ENCODE data around the gene ACTRT1.

The ACTRT1 gene

GRCh38 chrX:128052303-128052702 is at the start of gene ACTRT1:
Gene ACTRT1 (minus strand): TSS chrX:128052403. CDS start chrX:128052206, 197 bp downstream.
- Mint-ChIP-seq H3K4me3 (no peak within 1 kb of the TSS), H3K36me3 (ENCODE audit: low read depth) (no peaks in the 10 kb centered on the region), H3K4me1 (ENCODE audit: low read depth) (no peaks in the 10 kb centered on the region), H3K27ac (no peak within 1 kb of the TSS), H3K27me3 (no peaks in the 10 kb centered on the region), H3K9me3 (peaks cover under 1% of the 10 kb centered on the region)
- intact Hi-C loops (cut with micrococcal nuclease) = no loop called here

GRCh38 chrX:128078545-128078944 is 26.3 kb upstream of the ACTRT1 start:
- Mint-ChIP-seq H3K4me3 (no peak overlapping the region), H3K27ac (no peak overlapping the region), H3K9me3 (no peaks in the 10 kb centered on the region), H3K4me1 (ENCODE audit: low read depth) (no peaks in the 10 kb centered on the region), H3K27me3 (no peaks in the 10 kb centered on the region), H3K36me3 (ENCODE audit: low read depth) (no peaks in the 10 kb centered on the region)
- intact Hi-C loops (cut with micrococcal nuclease) = no loop called here

GRCh38 chrX:128057421-128057820 is 5.2 kb upstream of the ACTRT1 start:
- Mint-ChIP-seq H3K4me1 (ENCODE audit: low read depth) (no peaks in the 10 kb centered on the region), H3K36me3 (ENCODE audit: low read depth) (no peaks in the 10 kb centered on the region), H3K27me3 (no peaks in the 10 kb centered on the region), H3K27ac (no peak overlapping the region), H3K4me3 (no peak overlapping the region), H3K9me3 (peaks cover 21% of the 10 kb centered on the region)
- intact Hi-C loops (cut with micrococcal nuclease) = no loop called here

- intact Hi-C loops (cut with micrococcal nuclease) = no loop called here
- Mint-ChIP-seq H3K36me3 (ENCODE audit: low read depth) (no peaks in the 10 kb centered on the region), H3K4me1 (ENCODE audit: low read depth) (no peaks in the 10 kb centered on the region), H3K4me3 (no peak overlapping the region), H3K27ac (no peak overlapping the region), H3K9me3 (peaks cover 8% of the 10 kb centered on the region), H3K27me3 (no peaks in the 10 kb centered on the region)
Measured at GRCh38 chrX:128051526-128051925, 677 bp downstream of the ACTRT1 start.

GRCh38 chrX:128035318-128035717 is 16.9 kb downstream of the ACTRT1 start:
- Mint-ChIP-seq H3K4me3 (no peak overlapping the region), H3K36me3 (ENCODE audit: low read depth) (no peaks in the 10 kb centered on the region), H3K9me3 (peaks cover 7% of the 10 kb centered on the region), H3K27ac (no peak overlapping the region), H3K4me1 (ENCODE audit: low read depth) (no peaks in the 10 kb centered on the region), H3K27me3 (no peaks in the 10 kb centered on the region)
- intact Hi-C loops (cut with micrococcal nuclease) = no loop called here

- Mint-ChIP-seq H3K9me3 (no peaks in the 10 kb centered on the region), H3K4me1 (ENCODE audit: low read depth) (no peaks in the 10 kb centered on the region), H3K36me3 (ENCODE audit: low read depth) (no peaks in the 10 kb centered on the region), H3K4me3 (no peak overlapping the region), H3K27me3 (no peaks in the 10 kb centered on the region), H3K27ac (no peak overlapping the region)
- intact Hi-C loops (cut with micrococcal nuclease) = no loop called here
Measured at GRCh38 chrX:128021566-128021965, 30.6 kb downstream of the ACTRT1 start.

- Mint-ChIP-seq H3K36me3 (ENCODE audit: low read depth) (no peaks in the 10 kb centered on the region), H3K9me3 (peaks cover 2% of the 10 kb centered on the region)
Measured at GRCh38 chrX:128020701-128021100, 31.5 kb downstream of the ACTRT1 start.

GRCh38 chrX:128019218-128019617 is 33.0 kb downstream of the ACTRT1 start:
- Mint-ChIP-seq H3K9me3 (peaks cover 5% of the 10 kb centered on the region), H3K4me1 (ENCODE audit: low read depth) (no peaks in the 10 kb centered on the region), H3K36me3 (ENCODE audit: low read depth) (no peaks in the 10 kb centered on the region), H3K4me3 (no peak overlapping the region), H3K27ac (no peak overlapping the region), H3K27me3 (no peaks in the 10 kb centered on the region)
- intact Hi-C loops (cut with micrococcal nuclease) = no loop called here

More at GRCh38 chrX:128020701-128021100, 31.5 kb downstream of the ACTRT1 start:
- no peak overlapping the region for H3K27ac Mint-ChIP-seq
- no peak overlapping the region for H3K4me3 Mint-ChIP-seq
- H3K27me3 Mint-ChIP-seq = no peaks in the 10 kb centered on the region
- no peaks in the 10 kb centered on the region for H3K4me1 Mint-ChIP-seq (ENCODE audit: low read depth)
- intact Hi-C loops (cut with micrococcal nuclease) = no loop called here

GRCh38 chrX:128012015-128012414 is 40.2 kb downstream of the ACTRT1 start:
- H3K9me3 Mint-ChIP-seq = peaks cover 5% of the 10 kb centered on the region
- H3K27me3 Mint-ChIP-seq = no peaks in the 10 kb centered on the region
- no peaks in the 10 kb centered on the region for H3K36me3 Mint-ChIP-seq (ENCODE audit: low read depth)
- intact Hi-C loops (cut with micrococcal nuclease) = no loop called here
- no peak overlapping the region for H3K4me3 Mint-ChIP-seq
- no peak overlapping the region for H3K27ac Mint-ChIP-seq
- H3K4me1 Mint-ChIP-seq (ENCODE audit: low read depth) = no peaks in the 10 kb centered on the region

GRCh38 chrX:128007882-128008281 is 44.3 kb downstream of the ACTRT1 start:
- intact Hi-C loops (cut with micrococcal nuclease) = no loop called here
- H3K4me1 Mint-ChIP-seq (ENCODE audit: low read depth) = no peaks in the 10 kb centered on the region
- no peaks in the 10 kb centered on the region for H3K27me3 Mint-ChIP-seq
- no peak overlapping the region for H3K27ac Mint-ChIP-seq
- H3K36me3 Mint-ChIP-seq (ENCODE audit: low read depth) = no peaks in the 10 kb centered on the region
- no peak overlapping the region for H3K4me3 Mint-ChIP-seq
- no peaks in the 10 kb centered on the region for H3K9me3 Mint-ChIP-seq
